Measurements from ENCODE around the gene MATN4. TPM values are rescaled to one million over a fixed set of nuclear protein-coding genes. Genes with fewer than 3 reads are reported as not detected.

MATN4 gene
- polyA plus RNA-seq, 1 donor from 2014 or later, result not detected

- no peak for TF ChIP-seq MXI1 (conservative IDR thresholded peaks at IDR 0.05; ENCODE audit: poor library complexity, severe bottlenecking)
- TF ChIP-seq RAD21 (conservative IDR thresholded peaks at IDR 0.05), result peak; percentile 64
- TF ChIP-seq CTCF (IDR thresholded peaks at IDR 0.05; ENCODE audit: poor library complexity, severe bottlenecking), result peak; percentile 69
- TF ChIP-seq EP300 (conservative IDR thresholded peaks at IDR 0.05; ENCODE audit: poor library complexity, severe bottlenecking), result no peak
- no peak for TF ChIP-seq TAF1 (IDR thresholded peaks at IDR 0.05; ENCODE audit: low read depth)
- peak; percentile 76 for TF ChIP-seq SMC3 (conservative IDR thresholded peaks at IDR 0.05; ENCODE audit: poor library complexity)
- no peak for TF ChIP-seq POLR2AphosphoS5 (IDR thresholded peaks at IDR 0.05)
- no peak for TF ChIP-seq REST (IDR thresholded peaks at IDR 0.05; ENCODE audit: borderline replicate concordance)
- no peak for TF ChIP-seq EZH2 (IDR thresholded peaks at IDR 0.05; ENCODE audit: borderline replicate concordance, insufficient read depth, low read length, poor library complexity, severe bottlenecking)
- Histone ChIP-seq H3K79me2 (replicated peaks; ENCODE audit: insufficient read depth, low read length) (no peaks in the 10 kb centered on the region), H3K9me3 (ENCODE audit: low read length) (no peaks in the 10 kb centered on the region), H3K4me2 (ENCODE audit: low read length) (no peak overlapping the region), H3K27me3 (ENCODE audit: insufficient read depth, low read depth, low read length) (no peaks in the 10 kb centered on the region), H3K9ac (ENCODE audit: low read length) (no peak overlapping the region), H2AFZ (ENCODE audit: low read depth, low read length) (no peak overlapping the region), H3K36me3 (ENCODE audit: insufficient read depth, low read length) (no peaks in the 10 kb centered on the region), H3F3A (ENCODE audit: insufficient read depth, low read length, poor library complexity, severe bottlenecking) (no peaks in the 10 kb centered on the region), H3K4me3 (ENCODE audit: low read length) (no peak overlapping the region), H3K27ac (ENCODE audit: low read length) (no peak overlapping the region), H4K20me1 (ENCODE audit: insufficient read depth) (no peaks in the 10 kb centered on the region), H3K9me2 (ENCODE audit: insufficient read depth, low read length) (no peaks in the 10 kb centered on the region)
Measured at GRCh38 chr20:45311589-45312211, 3.6 kb upstream of the MATN4 start.

- H3K27ac ChIP-seq (ENCODE audit: low read length), result no peak overlapping the region
- H3K4me3 ChIP-seq (ENCODE audit: low read length), result no peak overlapping the region
- TF ChIP-seq EP300 (conservative IDR thresholded peaks at IDR 0.05; ENCODE audit: poor library complexity, severe bottlenecking), result no peak
- no peak for TF ChIP-seq REST (IDR thresholded peaks at IDR 0.05; ENCODE audit: borderline replicate concordance)
- no peak for TF ChIP-seq CTCF (IDR thresholded peaks at IDR 0.05; ENCODE audit: poor library complexity, severe bottlenecking)
- TF ChIP-seq TAF1 (IDR thresholded peaks at IDR 0.05; ENCODE audit: low read depth), result no peak
- no peak for TF ChIP-seq MXI1 (conservative IDR thresholded peaks at IDR 0.05; ENCODE audit: poor library complexity, severe bottlenecking)
- no peak for TF ChIP-seq RAD21 (conservative IDR thresholded peaks at IDR 0.05)
- TF ChIP-seq EZH2 (IDR thresholded peaks at IDR 0.05; ENCODE audit: borderline replicate concordance, insufficient read depth, low read length, poor library complexity, severe bottlenecking), result no peak
- no peak for TF ChIP-seq POLR2AphosphoS5 (IDR thresholded peaks at IDR 0.05)
- H3K36me3 ChIP-seq (ENCODE audit: insufficient read depth, low read length), result no peaks in the 10 kb centered on the region
- no peaks in the 10 kb centered on the region for H3K9me3 ChIP-seq (ENCODE audit: low read length)
- H3K9ac ChIP-seq (ENCODE audit: low read length), result no peak overlapping the region
- H3K9me2 ChIP-seq (ENCODE audit: insufficient read depth, low read length), result no peaks in the 10 kb centered on the region
- H4K20me1 ChIP-seq (ENCODE audit: insufficient read depth), result no peaks in the 10 kb centered on the region
- no peak overlapping the region for H2AFZ ChIP-seq (ENCODE audit: low read depth, low read length)
- H3K27me3 ChIP-seq (ENCODE audit: insufficient read depth, low read depth, low read length), result no peaks in the 10 kb centered on the region
- H3K79me2 ChIP-seq (replicated peaks; ENCODE audit: insufficient read depth, low read length), result no peaks in the 10 kb centered on the region
- no peaks in the 10 kb centered on the region for H3F3A ChIP-seq (ENCODE audit: insufficient read depth, low read length, poor library complexity, severe bottlenecking)
- H3K4me2 ChIP-seq (ENCODE audit: low read length), result no peak overlapping the region
Measured at GRCh38 chr20:45309075-45309474, 976 bp upstream of the MATN4 start.
